DOHH2 (cell line): ENCODE results near the gene FUOM.
"Not testable (repeated sequence)": the region's sequence is repeated elsewhere in the genome, so short reads cannot be mapped to it uniquely, and the experiment has no call there.

Experiments used
- H3F3A ChIP-seq: fragments of 200-600 bp; sonication (generic), shearing (Covaris generic); 2 replicates; pipeline ENCODE4 v1.6.0; 2016; ENCODE audit warnings: antibody characterized with exemption, mild to moderate bottlenecking; ENCODE audit not compliant: control insufficient read depth, insufficient read depth
- H3K27ac ChIP-seq: fragments of 200-600 bp; sonication (generic); 2 replicates; pipeline ENCODE4 v1.5.1; 2014; ENCODE audit warnings: low read depth, mild to moderate bottlenecking, low read length, moderate library complexity
- H3K27me3 ChIP-seq: fragments of 200-600 bp; sonication (generic); 2 replicates; pipeline ENCODE4 v1.6.1; 2014; ENCODE audit warnings: mild to moderate bottlenecking, low read length, mixed read lengths; ENCODE audit not compliant: control insufficient read depth
- H3K36me3 ChIP-seq: fragments of 200-600 bp; sonication (generic); 2 replicates; pipeline ENCODE4 v1.6.1; 2014; ENCODE audit warnings: mild to moderate bottlenecking, low read length, moderate library complexity, mixed read lengths; ENCODE audit not compliant: control insufficient read depth
- H3K4me1 ChIP-seq: fragments of 200-600 bp; sonication (generic); 2 replicates; pipeline ENCODE4 v1.6.1; 2014; ENCODE audit warnings: mild to moderate bottlenecking, low read length, mixed read lengths; ENCODE audit not compliant: control insufficient read depth
- H3K4me2 ChIP-seq: fragments of 200-600 bp; sonication (generic); 2 replicates; pipeline ENCODE4 v1.6.0; 2014; ENCODE audit warnings: mild to moderate bottlenecking, low read length, moderate library complexity
- H3K4me3 ChIP-seq: fragments of 200-600 bp; sonication (generic); 2 replicates; pipeline ENCODE4 v1.5.1; 2014; ENCODE audit warnings: mild to moderate bottlenecking, low read length, mixed read lengths
- H3K79me2 ChIP-seq: fragments of 200-600 bp; sonication (generic); 2 replicates; pipeline ENCODE4 v1.6.1; 2014; ENCODE audit warnings: mild to moderate bottlenecking, low read length, mixed read lengths; ENCODE audit not compliant: control insufficient read depth
- H3K9me2 ChIP-seq: fragments of 200-600 bp; sonication (generic); replicated peaks from 2 replicates; pipeline ENCODE4 v1.6.1; 2014; ENCODE audit warnings: mild to moderate bottlenecking, low read length, mixed read lengths; ENCODE audit not compliant: control insufficient read depth
- H3K9me3 ChIP-seq: fragments of 200-600 bp; sonication (generic); 2 replicates; pipeline ENCODE4 v1.6.1; 2014; ENCODE audit warnings: antibody characterized with exemption, low read length, mixed read lengths; ENCODE audit not compliant: control insufficient read depth, insufficient read depth
- H4K20me1 ChIP-seq: fragments of 200-600 bp; sonication (generic); 2 replicates; pipeline ENCODE4 v1.6.0; 2014; ENCODE audit warnings: low read depth, mild to moderate bottlenecking, antibody characterized with exemption, low read length, moderate library complexity; ENCODE audit not compliant: control insufficient read depth, insufficient read depth
- EZH2phosphoT487 ChIP-seq: fragments of 200-600 bp; sonication (generic); IDR thresholded peaks from 2 replicates; pipeline ENCODE4 v1.6.1; 2017; ENCODE audit warnings: borderline replicate concordance, mild to moderate bottlenecking, antibody characterized with exemption, low read length, moderate library complexity, mixed read lengths
- TF ChIP-seq, protein P1 (sequence below): fragments of 200-600 bp; sonication (generic); IDR thresholded peaks from one replicate; pipeline ENCODE4 v1.5.1; 2014; ENCODE audit warnings: antibody characterized with exemption, mild to moderate bottlenecking, low read depth, low read length; ENCODE audit not compliant: poor library complexity, severe bottlenecking

Gene FUOM

DNA sequence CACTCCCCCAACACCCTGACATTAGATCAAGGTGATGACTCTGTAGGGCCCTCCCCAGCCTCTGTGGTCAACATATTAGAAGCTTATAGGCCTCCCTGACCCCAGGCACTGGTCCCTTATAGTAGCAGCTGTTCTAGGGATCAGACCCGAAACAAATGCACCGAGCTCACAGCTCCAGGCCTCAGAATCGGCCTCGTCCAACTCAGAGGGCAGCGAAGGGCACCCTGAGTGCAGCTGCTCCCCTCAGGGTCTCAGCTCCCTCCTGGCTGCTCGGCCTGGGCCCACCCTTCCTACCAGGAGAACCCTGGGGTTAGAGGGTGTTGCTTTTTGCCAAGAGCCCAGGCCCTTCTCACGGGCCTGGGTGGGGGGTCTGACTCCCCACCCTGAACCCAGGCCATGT lies 10.3 kb upstream of the FUOM start:
- no peak for TF ChIP-seq EZH2phosphoT487
- TF ChIP-seq, protein P1, sequence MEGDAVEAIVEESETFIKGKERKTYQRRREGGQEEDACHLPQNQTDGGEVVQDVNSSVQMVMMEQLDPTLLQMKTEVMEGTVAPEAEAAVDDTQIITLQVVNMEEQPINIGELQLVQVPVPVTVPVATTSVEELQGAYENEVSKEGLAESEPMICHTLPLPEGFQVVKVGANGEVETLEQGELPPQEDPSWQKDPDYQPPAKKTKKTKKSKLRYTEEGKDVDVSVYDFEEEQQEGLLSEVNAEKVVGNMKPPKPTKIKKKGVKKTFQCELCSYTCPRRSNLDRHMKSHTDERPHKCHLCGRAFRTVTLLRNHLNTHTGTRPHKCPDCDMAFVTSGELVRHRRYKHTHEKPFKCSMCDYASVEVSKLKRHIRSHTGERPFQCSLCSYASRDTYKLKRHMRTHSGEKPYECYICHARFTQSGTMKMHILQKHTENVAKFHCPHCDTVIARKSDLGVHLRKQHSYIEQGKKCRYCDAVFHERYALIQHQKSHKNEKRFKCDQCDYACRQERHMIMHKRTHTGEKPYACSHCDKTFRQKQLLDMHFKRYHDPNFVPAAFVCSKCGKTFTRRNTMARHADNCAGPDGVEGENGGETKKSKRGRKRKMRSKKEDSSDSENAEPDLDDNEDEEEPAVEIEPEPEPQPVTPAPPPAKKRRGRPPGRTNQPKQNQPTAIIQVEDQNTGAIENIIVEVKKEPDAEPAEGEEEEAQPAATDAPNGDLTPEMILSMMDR, result no peak
- H3K4me1 ChIP-seq, result peaks cover 5% of the 10 kb centered on the region
- no peaks in the 10 kb centered on the region for H4K20me1 ChIP-seq
- H3K27ac ChIP-seq, result no peak overlapping the region
- H3K36me3 ChIP-seq, result peaks cover 15% of the 10 kb centered on the region; the same call in 1 of the 2 replicates
- no peak overlapping the region for H3K4me2 ChIP-seq
- no peaks in the 10 kb centered on the region for H3K79me2 ChIP-seq
- H3K27me3 ChIP-seq, result no peaks in the 10 kb centered on the region
- no peaks in the 10 kb centered on the region for H3K9me2 ChIP-seq
- no peaks in the 10 kb centered on the region for H3K9me3 ChIP-seq
- H3K4me3 ChIP-seq, result no peak overlapping the region
- no peaks in the 10 kb centered on the region for H3F3A ChIP-seq

DNA sequence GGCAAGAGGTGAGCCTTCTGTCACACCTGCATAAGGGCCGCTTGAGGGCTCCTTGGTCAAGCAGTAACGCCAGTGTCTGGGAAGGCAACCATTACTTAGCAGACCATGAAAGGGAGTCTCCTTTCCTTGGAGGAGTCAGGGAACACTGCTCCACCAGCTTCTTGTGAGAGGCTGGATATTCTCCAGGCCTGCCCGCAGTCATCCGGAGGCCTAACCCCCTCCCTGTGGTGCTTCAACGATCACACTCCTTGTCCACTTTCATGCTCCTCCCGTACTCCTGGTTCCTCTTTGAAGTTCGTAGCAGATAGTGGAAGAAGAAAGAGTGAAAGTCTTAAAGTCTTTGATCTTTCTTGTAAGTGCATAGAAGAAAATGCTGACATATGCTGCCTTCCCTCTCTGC lies 9.6 kb upstream of the FUOM start:
- not testable (repeated sequence) for H3K27me3 ChIP-seq, H3K27ac ChIP-seq, H3K79me2 ChIP-seq, H3K9me3 ChIP-seq, H3K4me3 ChIP-seq, H3K9me2 ChIP-seq, H3K4me1 ChIP-seq, H3F3A ChIP-seq, H4K20me1 ChIP-seq, H3K4me2 ChIP-seq
- H3K36me3 ChIP-seq, result peaks cover 18% of the 10 kb centered on the region; the same call in 1 of the 2 replicates

DNA sequence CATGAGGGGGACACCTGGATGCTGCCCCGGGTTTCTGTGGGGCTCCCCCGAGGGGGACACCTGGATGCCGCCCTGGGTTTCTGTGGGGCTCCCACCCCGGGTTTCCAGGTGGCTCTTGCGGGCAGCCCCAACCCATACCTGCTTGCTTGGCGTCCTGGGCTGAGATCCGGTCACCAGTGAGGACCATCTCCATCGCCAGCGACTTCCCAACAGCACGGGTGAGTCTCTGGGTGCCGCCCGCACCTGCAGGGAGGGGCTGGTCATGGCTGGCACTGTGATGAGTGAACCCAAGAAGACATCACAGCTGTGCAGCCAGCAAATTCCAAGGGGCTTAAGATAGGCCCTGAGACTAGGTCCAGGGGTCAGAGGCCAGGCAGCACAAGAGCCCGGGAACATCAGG lies 8.9 kb upstream of the FUOM start:
- Histone ChIP-seq H3K27me3 (no peaks in the 10 kb centered on the region), H3K4me2 (no peak overlapping the region), H3K9me3 (no peaks in the 10 kb centered on the region), H3K9me2 (no peaks in the 10 kb centered on the region), H3K27ac (no peak overlapping the region), H3F3A (no peaks in the 10 kb centered on the region), H3K79me2 (no peaks in the 10 kb centered on the region), H3K36me3 (peaks cover 18% of the 10 kb centered on the region; the same call in 1 of the 2 replicates), H4K20me1 (no peaks in the 10 kb centered on the region), H3K4me3 (no peak overlapping the region), H3K4me1 (no peaks in the 10 kb centered on the region)
- no peak for TF ChIP-seq EZH2phosphoT487
- TF ChIP-seq, protein P1, result no peak

DNA sequence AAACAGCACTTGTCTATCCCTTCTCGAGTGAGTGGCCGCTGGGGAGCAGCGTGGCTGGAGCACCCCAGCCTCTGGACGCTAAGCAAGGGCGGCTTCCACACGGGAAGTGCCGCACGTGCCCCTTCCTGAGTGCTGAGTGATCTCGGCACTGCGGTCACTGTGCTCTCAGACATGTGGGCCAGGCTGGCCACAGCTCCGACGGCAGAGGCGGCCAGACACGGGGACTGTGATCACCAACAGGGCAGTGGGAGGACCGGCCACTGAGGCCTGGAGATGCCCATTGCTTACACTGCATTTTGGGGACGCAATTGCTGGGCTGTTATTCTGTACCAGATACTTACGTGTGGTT lies 8.3 kb upstream of the FUOM start:
- H3K27me3 ChIP-seq, result no peaks in the 10 kb centered on the region
- no peak overlapping the region for H3K27ac ChIP-seq
- TF ChIP-seq, protein P1, result no peak
- TF ChIP-seq EZH2phosphoT487, result no peak
- no peaks in the 10 kb centered on the region for H3K4me1 ChIP-seq
- H3K4me3 ChIP-seq, result no peak overlapping the region
- H3K79me2 ChIP-seq, result no peaks in the 10 kb centered on the region
- no peaks in the 10 kb centered on the region for H3F3A ChIP-seq
- no peak overlapping the region for H3K4me2 ChIP-seq
- H3K9me3 ChIP-seq, result no peaks in the 10 kb centered on the region
- H3K36me3 ChIP-seq, result peaks cover 18% of the 10 kb centered on the region; the same call in 1 of the 2 replicates
- H4K20me1 ChIP-seq, result no peaks in the 10 kb centered on the region
- H3K9me2 ChIP-seq, result no peaks in the 10 kb centered on the region
